ENCODE results near the gene IFNAR1. TPM values are rescaled to one million over a fixed set of nuclear protein-coding genes. Genes with fewer than 3 reads are reported as not detected.
"Not testable (repeated sequence)": the region's sequence is repeated elsewhere in the genome, so short reads cannot be mapped to it uniquely, and the experiment has no call there.

IFNAR1 gene
- total RNA-seq, 1 donor from 2014 or later, result 27.1 TPM

DNA sequence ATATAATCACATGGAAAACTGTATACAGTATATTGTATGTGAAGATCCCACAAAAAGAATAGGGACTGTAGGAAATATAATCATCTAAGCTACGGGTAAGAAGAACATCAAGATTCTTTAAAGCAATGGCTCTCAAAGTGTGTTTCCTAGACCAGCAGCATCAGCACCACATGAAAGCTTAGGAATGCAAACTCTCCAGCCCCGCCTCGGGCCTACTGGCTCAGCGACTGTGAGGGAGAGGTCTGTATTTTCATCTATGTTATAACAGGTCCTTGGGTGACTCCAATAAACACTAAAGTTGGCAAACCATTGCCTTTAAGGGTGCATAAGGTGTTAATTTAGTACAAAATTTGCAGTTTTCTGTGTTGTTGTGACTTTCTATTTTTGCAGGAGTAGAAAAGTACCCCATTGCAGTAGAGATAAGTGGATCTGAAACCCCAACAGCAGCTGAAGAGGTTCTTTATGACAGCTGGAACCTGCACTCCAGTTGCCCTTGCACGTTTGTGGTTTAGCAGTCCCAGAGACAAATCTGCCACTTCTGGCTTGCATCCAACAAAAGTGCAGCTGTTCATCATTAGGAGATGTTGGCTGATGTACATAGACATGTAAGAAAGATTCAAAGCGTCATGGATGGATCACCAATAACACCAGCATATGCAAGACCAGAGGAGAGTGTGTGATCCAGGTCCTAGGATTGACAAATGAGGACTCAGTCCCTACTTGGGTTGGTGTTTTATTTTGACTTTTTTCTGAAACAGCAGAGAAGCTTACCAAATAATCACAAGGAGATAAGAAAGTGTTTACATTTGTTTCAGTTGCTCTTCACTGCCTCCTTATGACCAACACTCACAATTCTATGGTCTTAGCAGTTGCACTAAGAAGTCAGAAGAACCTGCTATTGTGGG is 15.9 kb upstream of the IFNAR1 start:
- DNase-seq, result peak; percentile 69

DNA sequence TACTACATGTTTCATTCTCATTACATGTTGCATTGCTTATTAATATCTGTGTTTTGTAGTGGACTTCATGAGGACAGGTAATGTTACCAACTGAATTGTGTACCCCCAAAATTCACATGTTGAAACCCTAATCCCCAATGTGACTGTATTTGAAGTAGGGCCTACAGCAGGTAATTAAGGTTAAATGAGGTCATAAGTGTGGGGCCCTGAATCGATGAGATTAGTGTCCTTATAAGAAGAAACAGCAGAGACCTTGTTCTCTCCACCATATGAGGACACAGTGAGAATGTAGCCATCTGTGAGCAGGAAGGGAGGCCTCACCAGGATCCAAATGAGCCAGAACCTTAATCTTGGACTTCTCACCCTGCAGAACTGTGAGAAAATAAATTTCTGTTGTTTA is 15.0 kb upstream of the IFNAR1 start:
- no peak for DNase-seq

DNA sequence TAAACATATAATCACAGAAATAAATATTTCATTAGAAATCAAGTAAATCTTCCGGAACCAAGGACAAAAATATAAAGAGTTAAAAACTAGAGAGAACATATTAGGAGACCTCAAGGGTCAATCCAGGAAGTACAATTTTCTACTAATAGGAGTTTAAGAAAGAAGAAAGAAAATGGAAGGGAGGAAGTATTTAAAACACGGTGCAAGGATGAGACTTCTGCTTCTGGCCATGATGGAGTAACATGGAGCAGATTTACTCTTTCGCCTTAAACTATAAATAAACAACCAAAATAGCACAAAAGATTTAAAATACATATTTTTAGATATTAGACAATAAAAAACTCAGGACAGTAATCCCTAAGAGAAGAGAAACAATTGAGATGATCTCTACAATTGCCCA is 12.6 kb upstream of the IFNAR1 start:
- DNase-seq, result no peak

DNA sequence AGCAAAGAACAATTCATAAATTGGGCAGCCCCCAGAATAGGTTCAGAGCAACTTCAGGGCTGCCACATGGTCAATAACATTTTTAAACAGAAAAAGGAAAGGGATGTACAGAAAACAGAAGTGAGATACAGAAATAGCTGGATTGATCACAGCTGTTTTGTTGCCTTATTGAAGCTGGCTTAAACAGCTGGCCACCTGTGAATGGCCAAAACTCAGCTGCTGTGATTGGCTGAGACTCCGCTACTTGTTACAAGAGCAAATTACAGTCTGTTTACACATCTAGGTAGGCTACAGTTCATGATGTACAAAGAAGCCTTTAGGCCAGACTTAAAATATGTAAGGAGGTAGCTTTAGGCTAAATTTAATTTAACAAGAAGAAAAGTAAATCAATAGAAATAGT is 11.6 kb upstream of the IFNAR1 start:
- DNase-seq, result no peak

DNA sequence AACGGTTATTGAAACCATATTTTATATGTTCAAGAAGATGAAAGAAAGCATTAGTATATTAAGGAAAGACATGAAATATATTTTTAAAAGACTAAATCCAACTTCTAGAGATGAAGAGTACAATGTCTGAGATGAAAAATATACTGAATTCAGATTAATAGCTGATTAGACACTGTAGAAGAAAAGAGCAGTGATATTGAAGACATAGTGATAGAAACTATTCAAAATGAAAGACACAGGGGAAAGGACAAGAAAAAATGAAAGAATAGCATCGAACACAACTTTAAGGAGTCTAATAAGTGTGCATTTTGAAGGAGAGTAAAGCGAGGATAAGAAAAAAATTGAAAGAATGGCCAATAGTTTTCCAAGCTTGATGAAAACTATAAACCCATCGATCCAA is 11.2 kb upstream of the IFNAR1 start:
- DNase-seq, result no peak

DNA sequence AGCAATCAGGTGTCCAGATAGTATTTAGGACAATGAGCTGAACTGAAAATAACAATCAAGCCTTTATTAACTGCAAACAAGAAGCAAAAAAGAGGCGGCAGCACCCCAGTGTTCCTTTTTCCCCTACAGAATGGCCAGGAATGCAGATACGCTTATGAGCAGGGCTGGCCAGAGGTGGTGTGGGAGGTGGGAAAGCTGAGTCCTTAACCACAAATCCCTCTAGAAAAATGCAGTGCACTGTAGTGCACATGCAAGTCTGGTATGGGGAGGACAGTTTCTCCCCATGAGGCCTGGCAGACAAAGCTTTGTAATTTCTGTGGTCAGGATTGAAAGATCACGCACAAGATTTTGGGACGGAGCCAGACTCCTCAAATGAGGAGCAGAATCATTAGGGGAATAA is 10.7 kb upstream of the IFNAR1 start:
- DNase-seq, result no peak

DNA sequence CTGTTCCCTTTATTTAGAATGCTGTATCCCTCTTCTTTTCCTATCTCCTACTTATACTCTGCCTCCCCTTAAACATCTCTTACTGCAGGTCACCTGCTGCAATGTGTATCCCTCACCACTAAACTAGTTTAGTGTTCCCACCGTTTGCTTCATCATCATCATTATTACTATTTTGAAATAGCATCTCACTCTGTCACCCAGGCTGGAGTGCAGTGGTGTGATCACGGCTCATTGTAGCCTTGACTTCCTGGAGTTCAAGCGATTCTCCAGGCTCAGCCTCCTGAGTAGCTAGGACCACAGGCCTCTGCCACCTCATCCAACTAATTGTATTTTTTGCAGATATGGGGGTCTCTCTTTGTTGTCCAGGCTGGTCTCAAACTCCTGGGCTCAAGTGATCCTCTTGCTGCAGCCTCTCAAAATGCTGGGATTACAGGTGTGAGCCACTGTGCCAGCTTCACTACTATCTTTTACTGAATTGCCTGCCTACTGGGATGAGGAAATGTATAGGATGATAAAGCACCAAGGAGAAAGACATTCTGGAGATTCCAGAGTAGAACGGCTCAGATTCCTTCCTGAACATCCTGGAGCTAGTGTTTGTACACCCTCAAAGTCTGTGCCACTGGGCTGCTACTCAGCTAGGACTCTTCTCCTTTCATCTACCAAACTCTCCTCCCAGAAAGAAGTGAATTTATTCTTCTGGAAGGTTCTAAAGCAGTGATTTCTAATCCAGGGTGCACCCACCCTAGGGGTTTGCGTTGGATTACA is 8.6 kb upstream of the IFNAR1 start:
- DNase-seq, result no peak

DNA sequence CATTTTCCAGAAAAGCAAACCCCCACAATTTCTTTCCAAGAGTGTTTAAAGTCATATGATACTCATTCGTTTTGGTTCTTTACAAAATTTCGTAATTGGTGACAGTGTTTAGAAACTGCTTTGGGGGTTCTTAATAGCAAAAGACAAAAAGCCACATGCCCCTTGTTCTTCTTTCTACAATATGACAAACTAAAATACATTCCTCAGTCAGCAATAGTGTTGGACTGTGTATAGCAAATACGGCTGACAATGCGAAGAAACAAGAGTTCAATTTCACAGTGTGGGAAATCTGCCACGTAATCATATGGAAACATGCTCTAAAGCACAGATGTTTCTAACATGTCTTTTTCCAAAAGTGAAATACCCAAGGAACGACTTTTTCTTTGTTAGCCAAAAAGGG is 7.6 kb upstream of the IFNAR1 start:
- peak; percentile 95 for DNase-seq

DNA sequence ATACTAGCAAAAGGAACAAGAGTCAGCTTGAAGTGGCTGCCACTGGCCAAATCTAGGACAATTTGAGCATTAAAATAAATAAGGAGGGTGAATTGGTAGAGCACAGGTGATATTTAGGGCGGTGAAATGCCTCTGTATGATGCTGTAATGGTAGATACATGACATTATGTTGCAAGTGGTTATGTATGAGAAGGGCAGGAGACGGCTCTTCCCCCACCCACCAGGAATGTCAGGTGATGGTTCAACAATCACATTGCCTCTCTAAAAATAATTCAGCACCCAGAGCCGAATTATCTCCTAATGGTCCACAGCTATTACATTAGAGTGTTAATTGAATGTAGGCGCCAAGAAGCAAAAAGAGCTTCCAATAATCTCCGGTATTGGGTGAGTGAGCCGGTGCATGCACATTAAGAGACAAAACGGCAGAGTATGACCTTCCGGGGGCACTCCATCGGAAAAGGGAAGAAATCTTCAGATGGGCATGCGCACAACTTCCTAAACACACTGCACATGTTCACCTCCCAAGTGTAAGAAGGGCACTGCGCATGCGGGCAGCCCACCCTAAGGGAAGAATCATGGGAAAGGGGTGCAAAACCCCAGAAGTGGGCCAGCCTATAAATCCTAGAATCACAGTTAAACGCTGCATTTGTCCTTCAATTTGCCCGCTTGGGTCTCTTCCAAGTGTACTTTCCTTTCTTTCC is 6.8 kb upstream of the IFNAR1 start:
- no peak for DNase-seq

DNA sequence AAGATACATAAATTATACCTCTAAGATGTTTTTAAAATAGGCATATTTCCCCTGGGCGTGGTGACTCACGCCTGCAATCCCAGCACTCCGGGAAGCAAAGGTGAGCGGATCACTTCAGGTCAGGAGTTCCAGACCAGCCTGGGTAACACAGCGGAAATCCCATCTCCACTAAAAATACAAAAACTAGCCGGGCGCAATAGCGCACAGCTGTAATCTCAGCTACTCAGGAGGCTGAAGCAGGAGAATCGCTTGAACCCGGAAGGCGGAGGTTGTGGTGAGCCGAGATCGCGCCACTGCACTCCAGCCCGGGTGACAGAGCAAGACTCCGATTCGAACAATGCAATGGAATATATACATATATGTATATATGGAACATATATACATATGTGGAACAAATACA is 3.8 kb upstream of the IFNAR1 start:
- not testable (repeated sequence) for DNase-seq

DNA sequence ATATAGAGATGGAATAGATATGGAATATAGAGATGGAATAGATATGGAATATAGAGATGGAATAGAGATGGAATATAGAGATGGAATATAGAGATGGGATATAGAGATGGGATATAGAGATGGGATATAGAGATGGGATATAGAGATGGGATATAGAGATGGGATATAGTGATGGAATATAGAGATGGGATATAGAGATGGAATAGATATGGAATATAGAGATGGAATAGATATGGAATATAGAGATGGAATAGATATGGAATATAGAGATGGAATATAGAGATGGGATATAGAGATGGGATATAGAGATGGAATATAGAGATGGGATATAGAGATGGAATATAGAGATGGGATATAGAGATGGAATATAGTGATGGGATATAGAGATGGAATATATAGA is 1.2 kb upstream of the IFNAR1 start:
- not testable (repeated sequence) for DNase-seq

DNA sequence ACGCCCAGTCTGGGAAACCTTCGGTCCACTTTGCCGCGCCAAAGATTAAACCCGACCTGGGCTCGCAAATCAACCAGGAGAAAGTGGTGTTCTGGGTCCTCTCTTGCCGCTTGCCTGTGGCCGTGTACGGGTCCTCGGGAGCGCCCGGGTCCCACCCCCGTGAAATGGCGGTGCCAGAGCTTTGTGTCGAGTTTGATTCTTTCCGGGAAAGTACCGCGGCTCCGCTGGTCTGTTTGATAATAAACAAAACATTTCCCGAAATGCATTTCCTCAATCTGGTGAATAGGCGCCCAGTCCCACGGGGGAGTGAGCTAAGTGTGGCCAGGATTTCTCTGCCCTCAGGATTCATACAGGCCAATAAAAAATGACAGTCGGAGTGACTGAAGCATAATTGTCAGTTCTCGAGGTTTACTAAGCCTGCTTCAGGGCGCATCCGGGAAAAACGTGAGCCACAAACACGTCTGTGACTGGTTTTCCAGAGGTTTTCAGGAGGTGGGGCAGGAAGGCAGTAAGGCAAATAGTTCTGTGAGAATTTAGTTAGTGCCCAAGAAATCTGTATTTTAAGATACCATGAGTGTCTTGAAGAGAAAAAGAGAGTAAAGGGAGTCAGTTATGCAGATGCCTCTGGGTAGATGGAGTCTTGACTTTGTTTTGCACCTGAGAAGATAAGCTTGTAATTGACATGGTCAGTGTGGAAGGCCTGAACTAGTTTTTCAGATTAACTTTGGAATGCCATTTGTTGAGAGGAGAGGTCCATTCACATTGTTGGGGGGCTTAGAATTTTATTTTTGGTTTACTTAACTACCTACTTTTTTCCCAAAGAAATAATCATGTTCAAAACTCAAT is 675 bp downstream of the IFNAR1 start:
- peak; percentile 75 for DNase-seq

DNA sequence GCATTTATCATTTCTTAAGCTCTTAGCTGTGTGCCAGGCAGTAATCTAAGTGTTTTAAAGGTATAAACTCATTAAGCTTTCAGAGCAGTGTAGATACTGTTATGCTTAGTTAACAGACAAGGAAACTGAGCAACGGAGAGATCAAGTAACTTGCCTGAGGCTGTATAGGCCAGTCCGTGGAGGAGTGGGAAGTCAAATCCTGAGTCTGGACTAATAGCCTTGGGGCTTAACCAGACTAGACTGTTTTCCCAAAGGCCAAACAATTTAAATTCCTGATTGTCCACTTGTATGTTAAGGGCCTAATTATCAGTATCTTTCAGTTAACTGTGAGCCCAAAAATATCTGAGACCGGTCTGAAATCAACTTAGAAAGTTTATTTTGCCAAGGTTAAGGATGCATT is 2.6 kb downstream of the IFNAR1 start:
- no peak for DNase-seq

DNA sequence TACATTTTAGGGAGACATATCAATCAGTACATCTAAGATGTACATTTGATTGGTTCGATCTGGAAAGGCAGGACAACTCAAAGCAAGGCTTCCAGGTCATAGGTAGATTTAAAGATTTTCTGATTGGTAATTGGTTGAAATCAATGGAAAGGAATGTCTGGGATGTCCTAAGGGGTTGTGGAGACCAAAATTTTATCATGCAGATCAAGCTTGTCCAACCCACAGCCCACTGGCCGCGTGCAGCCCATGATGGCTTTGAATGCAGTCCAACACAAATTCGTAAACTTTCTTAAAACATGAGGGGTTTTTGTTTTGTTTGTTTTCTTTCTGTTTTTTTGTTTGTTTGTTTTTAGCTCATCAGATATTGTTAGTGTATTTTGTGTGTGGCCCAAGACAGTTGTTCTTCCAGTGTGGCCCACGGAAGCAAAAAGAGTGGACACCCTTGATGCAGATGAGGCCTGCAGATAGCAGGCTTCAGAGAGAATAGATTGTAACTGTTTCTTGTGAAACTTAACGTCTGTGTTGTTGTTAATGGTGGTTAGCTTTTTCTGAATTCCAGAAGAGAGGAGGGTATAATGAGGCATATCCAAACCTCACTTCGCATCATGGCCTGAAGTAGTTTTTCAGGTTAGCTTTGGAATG is 3.1 kb downstream of the IFNAR1 start:
- no peak for DNase-seq

DNA sequence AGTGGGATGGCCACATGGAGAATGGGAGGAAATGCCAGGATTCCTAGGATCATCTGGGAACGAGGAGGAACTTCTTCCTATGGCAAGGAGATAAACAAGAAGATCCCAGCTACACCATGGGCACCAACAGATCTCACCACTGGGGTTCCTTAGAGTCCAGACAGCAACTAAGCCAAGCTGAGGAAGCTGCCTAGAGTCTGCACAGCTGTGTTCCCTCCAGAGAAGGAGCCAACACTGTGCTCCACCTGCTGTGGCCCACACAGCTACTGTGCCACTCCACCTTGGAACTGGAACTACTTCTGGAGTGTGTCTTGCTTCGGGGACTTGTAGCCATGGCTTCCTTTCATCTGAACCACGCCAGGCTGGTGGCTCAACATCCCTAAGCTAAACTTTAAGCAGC is 6.0 kb downstream of the IFNAR1 start:
- no peak for DNase-seq

DNA sequence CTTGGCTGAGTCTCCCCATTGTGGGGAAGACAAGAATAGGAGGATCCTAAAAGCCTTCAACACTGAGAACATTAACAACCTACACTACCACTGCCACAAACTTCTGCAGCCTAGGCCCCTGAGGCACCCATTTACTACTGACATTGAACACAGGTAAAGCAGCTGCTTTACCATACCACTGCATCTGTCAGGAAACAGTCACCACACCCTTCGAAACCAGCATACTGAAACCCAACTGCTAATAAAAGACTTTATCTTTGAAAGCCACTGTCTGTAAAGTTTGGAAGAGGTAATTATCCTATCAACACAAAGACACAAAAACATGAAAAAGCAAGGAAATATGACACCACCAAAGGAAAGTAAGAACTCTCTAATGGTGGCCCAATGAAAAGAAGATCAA is 7.4 kb downstream of the IFNAR1 start:
- DNase-seq, result no peak

DNA sequence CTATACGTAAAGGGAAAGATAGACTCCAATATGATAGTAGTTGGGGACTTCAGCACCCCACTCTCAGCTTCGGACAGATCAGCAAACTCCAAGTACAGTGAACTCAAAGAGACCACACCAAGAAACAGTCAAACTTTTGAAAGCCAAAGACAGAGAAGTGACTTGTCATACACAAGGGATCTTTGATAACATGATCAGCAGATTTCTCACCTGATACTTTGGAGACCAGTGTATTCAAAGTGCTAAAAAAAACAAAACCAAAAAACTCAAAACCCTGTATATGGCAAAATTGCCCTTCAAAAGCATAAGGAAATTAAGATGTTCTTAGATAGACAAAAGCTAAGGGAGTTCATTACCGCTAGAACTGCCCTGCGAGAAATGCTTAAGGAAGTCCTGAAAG is 9.4 kb downstream of the IFNAR1 start:
- no peak for DNase-seq

DNA sequence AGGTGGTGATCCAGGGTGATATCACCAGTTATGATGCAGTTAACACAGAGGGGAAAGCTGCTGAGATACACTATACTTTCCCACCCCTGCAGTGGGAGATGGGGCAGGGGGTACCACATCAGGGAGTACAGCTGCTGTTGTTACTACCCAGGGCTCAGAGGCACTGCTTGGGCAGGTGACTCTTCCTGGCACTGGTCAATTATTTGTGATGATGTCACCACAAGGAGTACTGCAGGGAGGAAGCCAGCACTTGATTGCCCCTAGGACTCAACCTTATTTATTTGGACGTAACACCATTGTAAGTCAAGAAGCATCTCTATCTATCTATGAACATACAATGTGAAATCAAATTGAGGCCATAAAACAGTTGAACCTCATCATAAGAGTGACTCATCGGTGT is 10.1 kb downstream of the IFNAR1 start:
- no peak for DNase-seq

DNA sequence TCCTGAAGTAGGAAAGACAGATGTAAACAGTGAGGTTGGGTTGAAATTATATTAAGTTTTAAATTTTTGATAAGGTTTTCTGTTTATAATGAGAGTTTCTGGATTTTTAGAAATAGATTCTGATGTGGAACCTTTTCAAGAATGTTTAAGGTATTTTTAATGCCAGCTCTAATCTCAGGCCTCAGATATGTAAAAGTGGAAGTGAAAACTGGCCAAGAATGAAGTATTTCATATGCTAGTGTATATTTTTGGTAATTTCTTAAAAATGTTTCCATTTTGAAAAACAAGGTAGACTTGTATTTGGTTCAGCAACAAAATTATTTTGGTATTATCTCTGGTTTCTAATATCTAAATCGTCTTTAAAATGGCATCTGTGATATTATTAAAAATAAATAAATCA is 14.4 kb downstream of the IFNAR1 start:
- no peak for DNase-seq

DNA sequence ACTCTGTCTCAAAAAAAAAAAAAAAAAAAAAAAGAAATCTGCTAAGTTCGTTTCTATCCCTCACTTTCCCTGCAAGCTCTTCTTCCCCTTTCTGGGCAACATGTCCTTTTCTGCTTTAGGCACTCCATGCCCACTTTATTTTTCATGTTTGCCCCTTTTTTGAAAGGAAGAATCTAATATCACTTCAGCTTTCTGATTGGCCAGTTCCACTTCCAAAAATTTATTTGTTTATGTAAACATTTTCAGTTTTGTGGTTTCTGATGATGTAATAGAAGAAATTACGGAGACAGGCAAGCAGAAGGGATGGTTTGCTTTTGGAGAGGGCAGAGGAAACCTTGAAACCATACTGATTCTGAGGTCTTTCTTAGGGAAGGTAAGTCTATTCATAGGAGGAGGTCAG is 15.1 kb downstream of the IFNAR1 start:
- no peak for DNase-seq

DNA sequence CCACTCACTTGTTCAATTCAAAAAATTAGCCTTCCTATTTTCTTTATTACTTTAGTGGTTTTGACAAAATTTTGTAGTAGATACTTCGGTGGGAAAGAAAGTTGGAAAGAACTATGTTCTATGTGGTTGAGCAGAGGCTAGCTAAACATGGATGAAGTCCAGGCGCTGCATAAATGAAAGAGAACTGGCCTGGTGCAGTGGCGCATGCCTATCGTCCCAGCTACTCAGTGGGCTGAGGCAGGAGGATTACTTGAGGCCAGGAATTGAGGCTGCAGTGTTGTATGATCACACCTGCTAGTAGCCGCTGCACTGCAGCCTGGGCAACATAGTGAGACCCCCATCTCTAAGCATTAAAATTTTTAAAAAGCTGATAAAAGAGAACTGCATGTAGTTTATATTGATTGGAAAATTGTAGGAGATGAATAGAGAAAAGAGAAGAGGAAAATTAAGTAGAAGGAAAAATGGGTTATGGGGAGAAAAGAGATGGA is 21.0 kb downstream of the IFNAR1 start:
- no peak for DNase-seq
